Endothelial cell (in vitro differentiated cells): ENCODE data around the gene SEC63. TPM values are rescaled to one million over a fixed set of nuclear protein-coding genes. Genes with fewer than 3 reads are reported as not detected.
"Not testable (repeated sequence)": the region's sequence is repeated elsewhere in the genome, so short reads cannot be mapped to it uniquely, and the experiment has no call there.

Source experiments
- DNase-seq: peaks from one replicate; pipeline ENCODE4 v3.0.0; 2021; ENCODE audit warnings: low spot score
- H3K27ac Mint-ChIP-seq: one replicate; pipeline ENCODE4 v1.8.0; 2021; ENCODE audit warnings: mixed read lengths, inconsistent platforms; ENCODE audit not compliant: unreplicated experiment
- H3K27me3 Mint-ChIP-seq: one replicate; pipeline ENCODE4 v1.8.0; 2021; ENCODE audit warnings: mild to moderate bottlenecking, moderate library complexity, mixed read lengths, inconsistent platforms; ENCODE audit not compliant: unreplicated experiment
- H3K36me3 Mint-ChIP-seq: one replicate; pipeline ENCODE4 v1.8.0; 2021; ENCODE audit warnings: mild to moderate bottlenecking, low read depth, mixed read lengths, inconsistent platforms; ENCODE audit not compliant: unreplicated experiment
- H3K4me1 Mint-ChIP-seq: one replicate; pipeline ENCODE4 v1.8.0; 2021; ENCODE audit warnings: mild to moderate bottlenecking, mixed read lengths, inconsistent platforms; ENCODE audit not compliant: unreplicated experiment
- H3K4me3 Mint-ChIP-seq: one replicate; pipeline ENCODE4 v1.8.0; 2021; ENCODE audit warnings: mild to moderate bottlenecking, mixed read lengths, inconsistent platforms; ENCODE audit not compliant: unreplicated experiment
- H3K9me3 Mint-ChIP-seq: one replicate; pipeline ENCODE4 v1.8.0; 2021; ENCODE audit warnings: mixed read lengths, inconsistent platforms; ENCODE audit not compliant: unreplicated experiment
- total RNA-seq: library from RNA; stranded (reverse); fragmentation: NEBNext Ultra II Directional; extraction: Animal tissue kit (Norgen Biotek cat#: 25700); gene quantifications from one replicate; pipeline ENCODE4 v1.2.1, GENCODE V29; 2021; ENCODE audit not compliant: unreplicated experiment
- TF ChIP-seq, protein P1 (sequence below): fragments of 200-600 bp; sonication (generic); IDR thresholded peaks from one replicate; pipeline ENCODE4 v1.5.0; 2021; ENCODE audit warnings: antibody characterized with exemption; ENCODE audit not compliant: unreplicated experiment

Gene SEC63
- total RNA-seq, 1 donor from 2014 or later, result 120 TPM

- H3K36me3 Mint-ChIP-seq, result peaks cover 11% of the 10 kb centered on the region
- peak overlapping the region; percentile 100 for H3K4me3 Mint-ChIP-seq
- TF ChIP-seq, protein P1, sequence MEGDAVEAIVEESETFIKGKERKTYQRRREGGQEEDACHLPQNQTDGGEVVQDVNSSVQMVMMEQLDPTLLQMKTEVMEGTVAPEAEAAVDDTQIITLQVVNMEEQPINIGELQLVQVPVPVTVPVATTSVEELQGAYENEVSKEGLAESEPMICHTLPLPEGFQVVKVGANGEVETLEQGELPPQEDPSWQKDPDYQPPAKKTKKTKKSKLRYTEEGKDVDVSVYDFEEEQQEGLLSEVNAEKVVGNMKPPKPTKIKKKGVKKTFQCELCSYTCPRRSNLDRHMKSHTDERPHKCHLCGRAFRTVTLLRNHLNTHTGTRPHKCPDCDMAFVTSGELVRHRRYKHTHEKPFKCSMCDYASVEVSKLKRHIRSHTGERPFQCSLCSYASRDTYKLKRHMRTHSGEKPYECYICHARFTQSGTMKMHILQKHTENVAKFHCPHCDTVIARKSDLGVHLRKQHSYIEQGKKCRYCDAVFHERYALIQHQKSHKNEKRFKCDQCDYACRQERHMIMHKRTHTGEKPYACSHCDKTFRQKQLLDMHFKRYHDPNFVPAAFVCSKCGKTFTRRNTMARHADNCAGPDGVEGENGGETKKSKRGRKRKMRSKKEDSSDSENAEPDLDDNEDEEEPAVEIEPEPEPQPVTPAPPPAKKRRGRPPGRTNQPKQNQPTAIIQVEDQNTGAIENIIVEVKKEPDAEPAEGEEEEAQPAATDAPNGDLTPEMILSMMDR, result no peak
- H3K27me3 Mint-ChIP-seq, result peaks cover 15% of the 10 kb centered on the region
- H3K4me1 Mint-ChIP-seq, result peaks cover 21% of the 10 kb centered on the region
- H3K27ac Mint-ChIP-seq, result peak overlapping the region; percentile 99
- H3K9me3 Mint-ChIP-seq, result no peaks in the 10 kb centered on the region
- DNase-seq, result no peak
Measured at GRCh38 chr6:107956181-107956580, 1.8 kb downstream of the SEC63 start.

DNA sequence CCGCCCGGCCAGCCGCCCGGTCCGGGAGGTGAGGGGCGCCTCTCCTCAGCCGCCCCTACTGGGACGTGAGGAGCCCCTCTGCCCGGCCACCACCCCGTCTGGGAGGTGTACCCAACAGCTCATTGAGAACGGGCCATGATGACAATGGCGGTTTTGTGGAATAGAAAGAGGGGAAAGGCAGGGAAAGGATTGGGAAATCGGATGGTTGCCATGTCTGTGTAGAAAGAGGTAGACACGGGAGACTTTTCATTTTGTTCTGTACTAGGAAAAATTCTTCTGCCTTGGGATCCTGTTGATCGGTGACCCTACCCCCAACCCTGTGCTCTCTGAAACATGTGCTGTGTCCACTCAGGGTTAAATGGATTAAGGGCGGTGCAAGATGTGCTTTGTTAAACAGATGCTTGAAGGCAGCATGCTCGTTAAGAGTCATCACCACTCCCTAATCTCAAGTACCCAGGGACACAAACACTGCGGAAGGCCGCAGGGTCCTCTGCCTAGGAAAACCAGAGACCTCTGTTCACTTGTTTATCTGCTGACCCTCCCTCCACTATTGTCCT is 4.1 kb downstream of the SEC63 start:
- H3K36me3 Mint-ChIP-seq, result peaks cover 11% of the 10 kb centered on the region

GRCh38 chr6:107943626-107944439 is 14.2 kb downstream of the SEC63 start:
- H3K36me3 Mint-ChIP-seq, result peaks cover 6% of the 10 kb centered on the region

More for the DNA sequence above, 4.1 kb downstream of the SEC63 start:
- Mint-ChIP-seq H3K27me3 (peaks cover 12% of the 10 kb centered on the region), H3K4me1 (peaks cover 25% of the 10 kb centered on the region)
- H3K9me3 Mint-ChIP-seq, H3K4me3 Mint-ChIP-seq, H3K27ac Mint-ChIP-seq, DNase-seq: not testable (repeated sequence)

DNA sequence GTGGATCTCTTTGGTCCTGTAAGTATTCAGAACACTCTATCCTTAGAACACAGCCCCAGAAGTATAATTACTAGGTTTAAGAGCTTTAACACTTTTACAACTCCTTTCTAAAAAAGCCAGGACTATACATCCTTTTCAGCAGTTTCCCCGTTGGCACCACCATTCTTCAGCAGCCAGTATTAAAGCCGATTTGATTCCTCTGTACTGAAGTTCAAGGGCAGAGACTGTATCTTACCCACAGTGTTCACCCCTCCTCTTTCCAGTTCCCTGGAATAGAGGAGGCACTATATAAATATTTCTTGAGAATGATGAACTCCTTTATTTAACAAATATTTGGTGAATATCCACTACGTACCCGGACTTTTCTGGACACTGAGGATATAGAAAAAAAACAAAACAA is 15.9 kb downstream of the SEC63 start:
- Mint-ChIP-seq H3K27ac (no peak overlapping the region), H3K4me1 (no peaks in the 10 kb centered on the region), H3K36me3 (peaks cover 12% of the 10 kb centered on the region)

More at GRCh38 chr6:107943626-107944439, 14.2 kb downstream of the SEC63 start:
- TF ChIP-seq, protein P1, result no peak
- H3K9me3 Mint-ChIP-seq, result no peaks in the 10 kb centered on the region
- no peak for DNase-seq
- H3K27ac Mint-ChIP-seq, result no peak overlapping the region
- H3K4me3 Mint-ChIP-seq, result no peak overlapping the region
- peaks cover 1% of the 10 kb centered on the region for H3K27me3 Mint-ChIP-seq
- peaks cover 5% of the 10 kb centered on the region for H3K4me1 Mint-ChIP-seq

GRCh38 chr6:107941627-107942026 is 16.4 kb downstream of the SEC63 start:
- no peak for DNase-seq
- TF ChIP-seq, protein P1, result no peak
- no peak overlapping the region for H3K27ac Mint-ChIP-seq
- peaks cover 3% of the 10 kb centered on the region for H3K27me3 Mint-ChIP-seq
- no peak overlapping the region for H3K4me3 Mint-ChIP-seq
- H3K36me3 Mint-ChIP-seq, result peaks cover 15% of the 10 kb centered on the region
- H3K9me3 Mint-ChIP-seq, result no peaks in the 10 kb centered on the region
- no peaks in the 10 kb centered on the region for H3K4me1 Mint-ChIP-seq

More for the DNA sequence above, 15.9 kb downstream of the SEC63 start:
- DNase-seq, result no peak
- TF ChIP-seq, protein P1, result no peak
- Mint-ChIP-seq H3K4me3 (no peak overlapping the region), H3K9me3 (no peaks in the 10 kb centered on the region), H3K27me3 (peaks cover 3% of the 10 kb centered on the region)
